WTC11 (cell line): ENCODE data around the gene SLCO1B1. TPM values are rescaled to one million over a fixed set of nuclear protein-coding genes. Genes with fewer than 3 reads are reported as not detected.

Source experiments
- ATAC-seq: fragments of 200-7000 bp; cut with Tn5 transposase; 2 replicates; pipeline ENCODE4 v1.10.0; 2021; ENCODE audit warnings: mild to moderate bottlenecking, moderate library complexity
- CTCF ChIA-PET: fragments of 300-600 bp; sonication (Branson Sonifier 250); formaldehyde crosslinking; loops from one replicate; lab custom pipeline; 2021; ENCODE audit warnings: antibody characterized with exemption; lab: Charles Lee
- POLR2A ChIA-PET: fragments of 350-600 bp; sonication (Branson Sonifier 250); formaldehyde crosslinking; loops from one replicate; lab custom pipeline; 2021; ENCODE audit warnings: antibody characterized with exemption; lab: Charles Lee
- DNase-seq: peaks from one replicate; pipeline ENCODE4 v3.0.0; 2021; ENCODE audit warnings: low spot score
- H3K27ac Mint-ChIP-seq: 2 replicates; pipeline ENCODE4 v1.8.0; 2021; ENCODE audit warnings: mixed read lengths
- H3K27me3 Mint-ChIP-seq: 2 replicates; pipeline ENCODE4 v1.8.0; 2021; ENCODE audit warnings: low read depth, mild to moderate bottlenecking, moderate library complexity, mixed read lengths
- H3K36me3 Mint-ChIP-seq: 2 replicates; pipeline ENCODE4 v1.8.0; 2021; ENCODE audit warnings: mixed read lengths
- H3K4me1 Mint-ChIP-seq: 2 replicates; pipeline ENCODE4 v1.8.0; 2022; ENCODE audit warnings: mixed read lengths
- H3K4me3 Mint-ChIP-seq: 2 replicates; pipeline ENCODE4 v1.8.0; 2021; ENCODE audit warnings: mild to moderate bottlenecking, moderate library complexity, mixed read lengths
- H3K9me3 Mint-ChIP-seq: 2 replicates; pipeline ENCODE4 v1.8.0; 2021; ENCODE audit warnings: mixed read lengths
- ETV6 ChIP-seq: sonication (generic); formaldehyde crosslinking; IDR thresholded peaks from 2 replicates; pipeline ENCODE4 v1.8.1; 2022; ENCODE audit warnings: mild to moderate bottlenecking, missing genetic modification reagents
- FOXJ3 ChIP-seq: sonication (generic); formaldehyde crosslinking; IDR thresholded peaks from 2 replicates; pipeline ENCODE4 v1.9.0; 2021; ENCODE audit warnings: missing genetic modification reagents, mild to moderate bottlenecking, borderline replicate concordance
- FOXP1 ChIP-seq: sonication (generic); formaldehyde crosslinking; IDR thresholded peaks from 2 replicates; pipeline ENCODE4 v1.8.0; 2022; ENCODE audit warnings: missing genetic modification reagents, mild to moderate bottlenecking, moderate library complexity, borderline replicate concordance
- GRHL2 ChIP-seq: fragments of 250-450 bp; sonication (Bioruptor Pico); IDR thresholded peaks from 2 replicates; pipeline ENCODE4 v1.8.0; 2022; ENCODE audit warnings: mild to moderate bottlenecking, moderate library complexity; ENCODE audit not compliant: insufficient replicate concordance, severe bottlenecking
- GTF2I ChIP-seq: fragments of 250-450 bp; sonication (Bioruptor Pico); conservative IDR thresholded peaks from 2 replicates; pipeline ENCODE4 v1.4.0; 2021; ENCODE audit warnings: mild to moderate bottlenecking
- KAT7 ChIP-seq: sonication (generic); formaldehyde crosslinking; IDR thresholded peaks from 2 replicates; pipeline ENCODE4 v1.8.1; 2023; ENCODE audit warnings: missing genetic modification reagents, mild to moderate bottlenecking, borderline replicate concordance
- NFATC4 ChIP-seq: fragments of 250-450 bp; sonication (Bioruptor Pico); IDR thresholded peaks from 2 replicates; pipeline ENCODE4 v1.9.0; 2021; ENCODE audit warnings: mild to moderate bottlenecking
- NFYB ChIP-seq: sonication (generic); formaldehyde crosslinking; conservative IDR thresholded peaks from 2 replicates; pipeline ENCODE4 v1.8.0; 2022; ENCODE audit warnings: low read depth, missing genetic modification reagents
- ZBTB21 ChIP-seq: sonication (generic); formaldehyde crosslinking; IDR thresholded peaks from 2 replicates; pipeline ENCODE4 v1.8.1; 2023; ENCODE audit warnings: mild to moderate bottlenecking, missing genetic modification reagents, borderline replicate concordance
- ZNF317 ChIP-seq: sonication (generic); formaldehyde crosslinking; IDR thresholded peaks from 2 replicates; pipeline ENCODE4 v1.8.1; 2023; ENCODE audit warnings: low read depth, mild to moderate bottlenecking, moderate library complexity, missing genetic modification reagents, borderline replicate concordance
- total RNA-seq: library from RNA; stranded (reverse); gene quantifications from 3 replicates; pipeline ENCODE4 v1.2.3, GENCODE V29; 2021
- TF ChIP-seq, protein P1 (sequence below): sonication (generic); formaldehyde crosslinking; IDR thresholded peaks from 2 replicates; pipeline ENCODE4 v1.8.0; 2023; ENCODE audit warnings: missing genetic modification reagents, mild to moderate bottlenecking, borderline replicate concordance
- TF ChIP-seq, protein P2 (sequence below): sonication (generic); formaldehyde crosslinking; IDR thresholded peaks from 2 replicates; pipeline ENCODE4 v1.8.1; 2022; ENCODE audit warnings: low read depth, missing genetic modification reagents, borderline replicate concordance
- TF ChIP-seq, protein P3 (sequence below): fragments of 250-450 bp; sonication (Bioruptor Pico); IDR thresholded peaks from 2 replicates; pipeline ENCODE4 v1.9.0; 2021; ENCODE audit warnings: mild to moderate bottlenecking, borderline replicate concordance
- TF ChIP-seq, protein P4 (sequence below): sonication (generic); formaldehyde crosslinking; IDR thresholded peaks from 2 replicates; pipeline ENCODE4 v1.8.0; 2022; ENCODE audit warnings: mild to moderate bottlenecking, missing genetic modification reagents
- TF ChIP-seq, protein P5 (sequence below): fragments of 250-450 bp; sonication (Bioruptor Pico); conservative IDR thresholded peaks from 2 replicates; pipeline ENCODE4 v1.9.0; 2021; ENCODE audit warnings: mild to moderate bottlenecking
- TF ChIP-seq, protein P6 (sequence below): sonication (generic); formaldehyde crosslinking; IDR thresholded peaks from 2 replicates; pipeline ENCODE4 v1.8.0; 2022; ENCODE audit warnings: mild to moderate bottlenecking, missing genetic modification reagents
- TF ChIP-seq, protein P7 (sequence below): sonication (generic); formaldehyde crosslinking; IDR thresholded peaks from 2 replicates; pipeline ENCODE4 v1.8.1; 2022; ENCODE audit warnings: mild to moderate bottlenecking, missing genetic modification reagents, moderate library complexity, borderline replicate concordance
- TF ChIP-seq, protein P8 (sequence below): fragments of 250-450 bp; sonication (Bioruptor Pico); IDR thresholded peaks from 2 replicates; pipeline ENCODE4 v1.9.0; 2021; ENCODE audit warnings: moderate library complexity, mild to moderate bottlenecking, inconsistent platforms, borderline replicate concordance

SLCO1B1 gene
- total RNA-seq, 1 experiment from 2014 or later: 0.52 TPM

DNA sequence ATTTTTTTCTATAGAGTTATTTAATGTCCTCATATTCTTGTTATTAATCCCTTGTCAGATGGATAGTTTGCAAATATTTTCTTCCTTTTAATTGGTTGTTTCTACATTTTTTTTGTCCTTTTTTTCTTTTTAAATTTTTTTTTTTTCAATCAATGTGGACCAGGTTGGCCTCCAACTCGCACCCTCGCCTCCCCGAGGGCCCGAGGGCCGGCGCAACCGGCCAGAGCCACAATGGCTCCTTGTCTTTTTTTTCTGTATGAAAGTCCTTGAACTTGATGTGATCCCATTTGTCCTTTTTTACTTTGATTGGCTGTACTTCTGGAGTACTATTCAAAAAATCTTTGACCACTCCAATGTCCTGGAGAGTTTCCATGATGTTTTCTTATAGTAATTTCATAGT, 17.7 kb upstream of the SLCO1B1 start:
- Mint-ChIP-seq H3K27me3 (no peaks in the 10 kb centered on the region), H3K9me3 (no peaks in the 10 kb centered on the region; the same call in 1 of the 2 replicates), H3K4me1 (no peaks in the 10 kb centered on the region; the same call in 1 of the 2 replicates), H3K27ac (no peak overlapping the region), H3K36me3 (no peaks in the 10 kb centered on the region), H3K4me3 (no peak overlapping the region)
- DNase-seq: no peak
- no peak for ATAC-seq
- TF ChIP-seq NFYB (CRISPR knock-in tag) (no peak), ETV6 (CRISPR knock-in tag) (no peak), FOXP1 (no peak), GRHL2 (CRISPR knock-in tag) (no peak), ZBTB21 (no peak), FOXJ3 (CRISPR knock-in tag) (no peak), ZNF317 (no peak), KAT7 (CRISPR knock-in tag) (no peak), NFATC4 (CRISPR knock-in tag) (no peak), GTF2I (CRISPR knock-in tag) (no peak)
- TF ChIP-seq, protein P1, sequence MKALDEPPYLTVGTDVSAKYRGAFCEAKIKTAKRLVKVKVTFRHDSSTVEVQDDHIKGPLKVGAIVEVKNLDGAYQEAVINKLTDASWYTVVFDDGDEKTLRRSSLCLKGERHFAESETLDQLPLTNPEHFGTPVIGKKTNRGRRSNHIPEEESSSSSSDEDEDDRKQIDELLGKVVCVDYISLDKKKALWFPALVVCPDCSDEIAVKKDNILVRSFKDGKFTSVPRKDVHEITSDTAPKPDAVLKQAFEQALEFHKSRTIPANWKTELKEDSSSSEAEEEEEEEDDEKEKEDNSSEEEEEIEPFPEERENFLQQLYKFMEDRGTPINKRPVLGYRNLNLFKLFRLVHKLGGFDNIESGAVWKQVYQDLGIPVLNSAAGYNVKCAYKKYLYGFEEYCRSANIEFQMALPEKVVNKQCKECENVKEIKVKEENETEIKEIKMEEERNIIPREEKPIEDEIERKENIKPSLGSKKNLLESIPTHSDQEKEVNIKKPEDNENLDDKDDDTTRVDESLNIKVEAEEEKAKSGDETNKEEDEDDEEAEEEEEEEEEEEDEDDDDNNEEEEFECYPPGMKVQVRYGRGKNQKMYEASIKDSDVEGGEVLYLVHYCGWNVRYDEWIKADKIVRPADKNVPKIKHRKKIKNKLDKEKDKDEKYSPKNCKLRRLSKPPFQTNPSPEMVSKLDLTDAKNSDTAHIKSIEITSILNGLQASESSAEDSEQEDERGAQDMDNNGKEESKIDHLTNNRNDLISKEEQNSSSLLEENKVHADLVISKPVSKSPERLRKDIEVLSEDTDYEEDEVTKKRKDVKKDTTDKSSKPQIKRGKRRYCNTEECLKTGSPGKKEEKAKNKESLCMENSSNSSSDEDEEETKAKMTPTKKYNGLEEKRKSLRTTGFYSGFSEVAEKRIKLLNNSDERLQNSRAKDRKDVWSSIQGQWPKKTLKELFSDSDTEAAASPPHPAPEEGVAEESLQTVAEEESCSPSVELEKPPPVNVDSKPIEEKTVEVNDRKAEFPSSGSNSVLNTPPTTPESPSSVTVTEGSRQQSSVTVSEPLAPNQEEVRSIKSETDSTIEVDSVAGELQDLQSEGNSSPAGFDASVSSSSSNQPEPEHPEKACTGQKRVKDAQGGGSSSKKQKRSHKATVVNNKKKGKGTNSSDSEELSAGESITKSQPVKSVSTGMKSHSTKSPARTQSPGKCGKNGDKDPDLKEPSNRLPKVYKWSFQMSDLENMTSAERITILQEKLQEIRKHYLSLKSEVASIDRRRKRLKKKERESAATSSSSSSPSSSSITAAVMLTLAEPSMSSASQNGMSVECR: no peak
- TF ChIP-seq, protein P2, sequence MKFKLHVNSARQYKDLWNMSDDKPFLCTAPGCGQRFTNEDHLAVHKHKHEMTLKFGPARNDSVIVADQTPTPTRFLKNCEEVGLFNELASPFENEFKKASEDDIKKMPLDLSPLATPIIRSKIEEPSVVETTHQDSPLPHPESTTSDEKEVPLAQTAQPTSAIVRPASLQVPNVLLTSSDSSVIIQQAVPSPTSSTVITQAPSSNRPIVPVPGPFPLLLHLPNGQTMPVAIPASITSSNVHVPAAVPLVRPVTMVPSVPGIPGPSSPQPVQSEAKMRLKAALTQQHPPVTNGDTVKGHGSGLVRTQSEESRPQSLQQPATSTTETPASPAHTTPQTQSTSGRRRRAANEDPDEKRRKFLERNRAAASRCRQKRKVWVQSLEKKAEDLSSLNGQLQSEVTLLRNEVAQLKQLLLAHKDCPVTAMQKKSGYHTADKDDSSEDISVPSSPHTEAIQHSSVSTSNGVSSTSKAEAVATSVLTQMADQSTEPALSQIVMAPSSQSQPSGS (CRISPR knock-in tag): no peak
- TF ChIP-seq, protein P3, sequence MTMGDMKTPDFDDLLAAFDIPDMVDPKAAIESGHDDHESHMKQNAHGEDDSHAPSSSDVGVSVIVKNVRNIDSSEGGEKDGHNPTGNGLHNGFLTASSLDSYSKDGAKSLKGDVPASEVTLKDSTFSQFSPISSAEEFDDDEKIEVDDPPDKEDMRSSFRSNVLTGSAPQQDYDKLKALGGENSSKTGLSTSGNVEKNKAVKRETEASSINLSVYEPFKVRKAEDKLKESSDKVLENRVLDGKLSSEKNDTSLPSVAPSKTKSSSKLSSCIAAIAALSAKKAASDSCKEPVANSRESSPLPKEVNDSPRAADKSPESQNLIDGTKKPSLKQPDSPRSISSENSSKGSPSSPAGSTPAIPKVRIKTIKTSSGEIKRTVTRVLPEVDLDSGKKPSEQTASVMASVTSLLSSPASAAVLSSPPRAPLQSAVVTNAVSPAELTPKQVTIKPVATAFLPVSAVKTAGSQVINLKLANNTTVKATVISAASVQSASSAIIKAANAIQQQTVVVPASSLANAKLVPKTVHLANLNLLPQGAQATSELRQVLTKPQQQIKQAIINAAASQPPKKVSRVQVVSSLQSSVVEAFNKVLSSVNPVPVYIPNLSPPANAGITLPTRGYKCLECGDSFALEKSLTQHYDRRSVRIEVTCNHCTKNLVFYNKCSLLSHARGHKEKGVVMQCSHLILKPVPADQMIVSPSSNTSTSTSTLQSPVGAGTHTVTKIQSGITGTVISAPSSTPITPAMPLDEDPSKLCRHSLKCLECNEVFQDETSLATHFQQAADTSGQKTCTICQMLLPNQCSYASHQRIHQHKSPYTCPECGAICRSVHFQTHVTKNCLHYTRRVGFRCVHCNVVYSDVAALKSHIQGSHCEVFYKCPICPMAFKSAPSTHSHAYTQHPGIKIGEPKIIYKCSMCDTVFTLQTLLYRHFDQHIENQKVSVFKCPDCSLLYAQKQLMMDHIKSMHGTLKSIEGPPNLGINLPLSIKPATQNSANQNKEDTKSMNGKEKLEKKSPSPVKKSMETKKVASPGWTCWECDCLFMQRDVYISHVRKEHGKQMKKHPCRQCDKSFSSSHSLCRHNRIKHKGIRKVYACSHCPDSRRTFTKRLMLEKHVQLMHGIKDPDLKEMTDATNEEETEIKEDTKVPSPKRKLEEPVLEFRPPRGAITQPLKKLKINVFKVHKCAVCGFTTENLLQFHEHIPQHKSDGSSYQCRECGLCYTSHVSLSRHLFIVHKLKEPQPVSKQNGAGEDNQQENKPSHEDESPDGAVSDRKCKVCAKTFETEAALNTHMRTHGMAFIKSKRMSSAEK (CRISPR knock-in tag): no peak
- TF ChIP-seq, protein P4, sequence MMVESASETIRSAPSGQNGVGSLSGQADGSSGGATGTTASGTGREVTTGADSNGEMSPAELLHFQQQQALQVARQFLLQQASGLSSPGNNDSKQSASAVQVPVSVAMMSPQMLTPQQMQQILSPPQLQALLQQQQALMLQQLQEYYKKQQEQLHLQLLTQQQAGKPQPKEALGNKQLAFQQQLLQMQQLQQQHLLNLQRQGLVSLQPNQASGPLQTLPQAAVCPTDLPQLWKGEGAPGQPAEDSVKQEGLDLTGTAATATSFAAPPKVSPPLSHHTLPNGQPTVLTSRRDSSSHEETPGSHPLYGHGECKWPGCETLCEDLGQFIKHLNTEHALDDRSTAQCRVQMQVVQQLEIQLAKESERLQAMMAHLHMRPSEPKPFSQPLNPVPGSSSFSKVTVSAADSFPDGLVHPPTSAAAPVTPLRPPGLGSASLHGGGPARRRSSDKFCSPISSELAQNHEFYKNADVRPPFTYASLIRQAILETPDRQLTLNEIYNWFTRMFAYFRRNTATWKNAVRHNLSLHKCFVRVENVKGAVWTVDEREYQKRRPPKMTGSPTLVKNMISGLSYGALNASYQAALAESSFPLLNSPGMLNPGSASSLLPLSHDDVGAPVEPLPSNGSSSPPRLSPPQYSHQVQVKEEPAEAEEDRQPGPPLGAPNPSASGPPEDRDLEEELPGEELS (CRISPR knock-in tag): no peak
- TF ChIP-seq, protein P5, sequence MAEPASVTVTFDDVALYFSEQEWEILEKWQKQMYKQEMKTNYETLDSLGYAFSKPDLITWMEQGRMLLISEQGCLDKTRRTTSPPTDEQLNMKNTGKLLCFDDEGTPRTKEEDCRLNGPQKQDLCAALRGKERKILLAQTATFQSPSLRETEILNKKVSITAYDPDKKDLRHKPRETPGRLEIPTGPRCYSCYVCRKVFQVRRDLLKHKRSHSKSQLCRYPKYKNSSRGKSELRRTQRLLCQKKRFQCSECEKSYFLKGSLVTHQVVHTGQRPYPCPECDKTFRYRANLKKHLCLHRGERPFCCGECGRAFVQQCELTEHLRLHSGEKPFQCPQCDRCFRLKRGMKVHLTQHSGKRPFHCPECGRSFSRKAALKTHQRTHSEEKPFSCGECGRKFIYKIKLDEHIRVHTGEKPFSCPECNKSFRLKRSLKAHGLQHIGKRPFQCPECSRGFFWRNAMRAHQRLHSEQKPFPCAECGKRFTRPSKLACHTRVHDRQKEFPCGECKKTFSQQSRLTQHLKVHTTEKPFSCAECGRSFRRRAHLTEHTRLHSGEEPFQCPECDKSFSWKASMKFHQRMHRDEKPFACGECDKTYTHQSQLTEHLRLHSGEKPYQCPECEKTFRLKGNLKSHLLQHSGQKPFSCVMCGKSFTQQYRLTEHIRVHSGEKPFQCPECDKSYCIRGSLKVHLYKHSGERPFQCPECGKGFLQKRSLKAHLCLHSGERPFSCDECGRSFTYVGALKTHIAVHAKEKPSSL: no peak
- TF ChIP-seq, protein P6, sequence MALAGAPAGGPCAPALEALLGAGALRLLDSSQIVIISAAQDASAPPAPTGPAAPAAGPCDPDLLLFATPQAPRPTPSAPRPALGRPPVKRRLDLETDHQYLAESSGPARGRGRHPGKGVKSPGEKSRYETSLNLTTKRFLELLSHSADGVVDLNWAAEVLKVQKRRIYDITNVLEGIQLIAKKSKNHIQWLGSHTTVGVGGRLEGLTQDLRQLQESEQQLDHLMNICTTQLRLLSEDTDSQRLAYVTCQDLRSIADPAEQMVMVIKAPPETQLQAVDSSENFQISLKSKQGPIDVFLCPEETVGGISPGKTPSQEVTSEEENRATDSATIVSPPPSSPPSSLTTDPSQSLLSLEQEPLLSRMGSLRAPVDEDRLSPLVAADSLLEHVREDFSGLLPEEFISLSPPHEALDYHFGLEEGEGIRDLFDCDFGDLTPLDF (CRISPR knock-in tag): no peak
- TF ChIP-seq, protein P7, sequence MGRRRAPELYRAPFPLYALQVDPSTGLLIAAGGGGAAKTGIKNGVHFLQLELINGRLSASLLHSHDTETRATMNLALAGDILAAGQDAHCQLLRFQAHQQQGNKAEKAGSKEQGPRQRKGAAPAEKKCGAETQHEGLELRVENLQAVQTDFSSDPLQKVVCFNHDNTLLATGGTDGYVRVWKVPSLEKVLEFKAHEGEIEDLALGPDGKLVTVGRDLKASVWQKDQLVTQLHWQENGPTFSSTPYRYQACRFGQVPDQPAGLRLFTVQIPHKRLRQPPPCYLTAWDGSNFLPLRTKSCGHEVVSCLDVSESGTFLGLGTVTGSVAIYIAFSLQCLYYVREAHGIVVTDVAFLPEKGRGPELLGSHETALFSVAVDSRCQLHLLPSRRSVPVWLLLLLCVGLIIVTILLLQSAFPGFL: no peak
- TF ChIP-seq, protein P8, sequence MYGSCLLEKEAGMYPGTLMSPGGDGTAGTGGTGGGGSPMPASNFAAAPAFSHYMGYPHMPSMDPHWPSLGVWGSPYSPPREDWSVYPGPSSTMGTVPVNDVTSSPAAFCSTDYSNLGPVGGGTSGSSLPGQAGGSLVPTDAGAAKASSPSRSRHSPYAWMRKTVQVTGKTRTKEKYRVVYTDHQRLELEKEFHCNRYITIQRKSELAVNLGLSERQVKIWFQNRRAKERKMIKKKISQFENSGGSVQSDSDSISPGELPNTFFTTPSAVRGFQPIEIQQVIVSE: no peak
- POLR2A ChIA-PET: no interaction called here
- CTCF ChIA-PET: no interaction called here
